Testis (tissue), 3 donors: Measurements from ENCODE around the gene RIMKLA. TPM values are rescaled to one million over a fixed set of nuclear protein-coding genes. Genes with fewer than 3 reads are reported as not detected.

ENCODE experiments used
- DNase-seq: peaks from one replicate; pipeline ENCODE4 v3.0.0-alpha.2; 2019
- H3K27ac ChIP-seq, 2 donors: fragments of 200-600 bp; sonication (generic); one replicate each; pipeline ENCODE4 v1.5.1; 2019
- H3K27me3 ChIP-seq: fragments of 200-600 bp; sonication (generic); one replicate; pipeline ENCODE4 v1.5.1; 2019
- H3K36me3 ChIP-seq: fragments of 200-600 bp; sonication (generic); one replicate; pipeline ENCODE4 v1.5.1; 2017; ENCODE audit warnings: low read depth; ENCODE audit errors: missing control alignments
- H3K4me1 ChIP-seq: fragments of 200-600 bp; sonication (generic); one replicate; pipeline ENCODE4 v1.5.1; 2019
- H3K4me3 ChIP-seq, 2 donors: fragments of 200-600 bp; sonication (generic); one replicate each; pipeline ENCODE4 v1.5.1; 2017 to 2019
- H3K9me3 ChIP-seq: fragments of 200-600 bp; sonication (generic); one replicate; pipeline ENCODE4 v1.5.1; 2017
- POLR2A ChIP-seq: fragments of 450-650 bp; IDR thresholded peaks from one replicate; pipeline ENCODE4 v1.6.1; 2017; ENCODE audit warnings: antibody characterized with exemption, mild to moderate bottlenecking, moderate library complexity
- WGBS, 2 donors: methylation state at CpG; one replicate each; pipeline ENCODE4 v1.1.5; 2018; 5-methylcytosine and 5-hydroxymethylcytosine counted together
- intact Hi-C: fragments of 100-400 bp; cut with DNase I; formaldehyde crosslinking; loops from one replicate; pipeline ENCODE4 v1.15.1; 2023; ENCODE audit warnings: low total_unique reads
- polyA plus RNA-seq: library from polyadenylated mRNA; stranded (reverse); fragments of 350-450 nt; fragmentation: Illumina TruSeq; extraction: RNeasy Lipid Tissue Mini Kit (QIAGEN cat#74804); gene quantifications from one replicate; pipeline ENCODE4 v1.2.3, GENCODE V29; 2014; ENCODE audit warnings: low read depth, low replicate concordance; ENCODE audit not compliant: insufficient read depth
- total RNA-seq, 2 donors: library from RNA; depleted of rRNA; stranded (reverse); fragments of >200 nt; gene quantifications; one replicate each; pipeline ENCODE4 v1.2.3, GENCODE V29; 2016
- TF ChIP-seq, protein P1 (sequence below), 3 experiments: fragments of 450-650 bp in 2 of 3; fragments of 200-600 bp in 1 of 3; sonication (generic) in 1 of 3; IDR thresholded peaks; one replicate each; pipeline ENCODE4 v1.5.1; 2016 to 2019; ENCODE audit warnings: antibody characterized with exemption in 3 of 3, mild to moderate bottlenecking in 2 of 3, moderate library complexity in 1 of 3

RIMKLA gene
- total and polyA plus RNA-seq, 3 donors from 2014 or later = 2.2 to 2.6 (median 2.4) TPM

DNA sequence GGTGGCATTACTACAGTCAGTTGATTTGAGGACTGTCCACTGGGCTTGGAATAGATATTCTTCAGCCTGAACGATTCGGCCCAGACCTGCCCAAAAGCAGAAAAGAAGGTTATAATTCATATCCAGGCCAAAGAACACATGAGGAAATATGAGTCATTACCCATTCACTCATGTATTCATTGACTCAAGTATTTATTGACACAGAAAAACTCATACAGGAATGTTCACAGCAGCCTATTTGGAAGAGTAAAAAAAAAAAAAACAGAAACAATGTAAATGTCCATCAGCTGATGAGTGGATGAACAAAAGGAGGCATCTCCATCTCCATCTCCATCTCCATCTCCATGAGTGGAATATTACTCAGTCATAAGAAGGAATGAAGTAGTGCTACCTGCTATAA, 59.3 kb downstream of the RIMKLA start:
- 80 to 96% methylated on average over 2 of the region's 2 CpGs for WGBS, 2 donors
- no peaks in the 10 kb centered on the region for H3K36me3 ChIP-seq
- H3K4me3 ChIP-seq = no peak overlapping the region
- no peaks in the 10 kb centered on the region for H3K27me3 ChIP-seq
- intact Hi-C loops = no loop called here
- H3K9me3 ChIP-seq = no peaks in the 10 kb centered on the region
- no peak overlapping the region for H3K27ac ChIP-seq
- no peak for DNase-seq
- no peaks in the 10 kb centered on the region for H3K4me1 ChIP-seq
- TF ChIP-seq POLR2A = no peak
- TF ChIP-seq, protein P1, sequence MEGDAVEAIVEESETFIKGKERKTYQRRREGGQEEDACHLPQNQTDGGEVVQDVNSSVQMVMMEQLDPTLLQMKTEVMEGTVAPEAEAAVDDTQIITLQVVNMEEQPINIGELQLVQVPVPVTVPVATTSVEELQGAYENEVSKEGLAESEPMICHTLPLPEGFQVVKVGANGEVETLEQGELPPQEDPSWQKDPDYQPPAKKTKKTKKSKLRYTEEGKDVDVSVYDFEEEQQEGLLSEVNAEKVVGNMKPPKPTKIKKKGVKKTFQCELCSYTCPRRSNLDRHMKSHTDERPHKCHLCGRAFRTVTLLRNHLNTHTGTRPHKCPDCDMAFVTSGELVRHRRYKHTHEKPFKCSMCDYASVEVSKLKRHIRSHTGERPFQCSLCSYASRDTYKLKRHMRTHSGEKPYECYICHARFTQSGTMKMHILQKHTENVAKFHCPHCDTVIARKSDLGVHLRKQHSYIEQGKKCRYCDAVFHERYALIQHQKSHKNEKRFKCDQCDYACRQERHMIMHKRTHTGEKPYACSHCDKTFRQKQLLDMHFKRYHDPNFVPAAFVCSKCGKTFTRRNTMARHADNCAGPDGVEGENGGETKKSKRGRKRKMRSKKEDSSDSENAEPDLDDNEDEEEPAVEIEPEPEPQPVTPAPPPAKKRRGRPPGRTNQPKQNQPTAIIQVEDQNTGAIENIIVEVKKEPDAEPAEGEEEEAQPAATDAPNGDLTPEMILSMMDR (IDR thresholded peaks at IDR 0.05) = no peak

DNA sequence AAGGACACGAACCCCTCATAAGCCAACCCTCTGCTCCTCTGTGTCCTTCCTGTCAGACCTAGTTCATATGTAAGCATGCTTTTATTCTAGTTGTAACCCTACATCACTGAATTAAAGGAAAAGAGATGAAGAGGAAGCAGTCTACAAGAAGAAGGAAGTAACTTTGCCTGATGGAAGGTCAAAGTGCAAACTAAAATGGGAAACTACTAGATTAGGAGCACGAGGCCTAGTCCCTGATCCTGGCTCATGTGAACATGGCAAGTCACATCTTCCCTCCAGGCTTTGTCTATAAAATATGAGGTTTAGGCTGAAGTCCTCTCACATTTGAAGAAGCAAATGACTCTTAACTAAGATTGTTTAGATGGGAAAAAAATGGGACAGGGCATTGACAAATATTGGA, 62.1 kb downstream of the RIMKLA start:
- Histone ChIP-seq H3K9me3 (no peaks in the 10 kb centered on the region), H3K36me3 (no peaks in the 10 kb centered on the region), H3K4me1 (no peaks in the 10 kb centered on the region), H3K27ac (no peak overlapping the region), H3K4me3 (no peak overlapping the region), H3K27me3 (no peaks in the 10 kb centered on the region)
- DNase-seq = no peak
- TF ChIP-seq, protein P1 (IDR thresholded peaks at IDR 0.05) = no peak
- no peak for TF ChIP-seq POLR2A
- WGBS, 2 donors = 57 to 58% methylated on average over 2 of the region's 2 CpGs
- intact Hi-C loops = no loop called here

GRCh38 chr1:42449256-42449655, 68.7 kb downstream of the RIMKLA start:
- H3K27me3 ChIP-seq = no peaks in the 10 kb centered on the region
- no peaks in the 10 kb centered on the region for H3K36me3 ChIP-seq
- no peaks in the 10 kb centered on the region for H3K4me1 ChIP-seq
- no peak for DNase-seq
- H3K27ac ChIP-seq = no peak overlapping the region
- intact Hi-C loops = no loop called here
- H3K9me3 ChIP-seq = no peaks in the 10 kb centered on the region
- no peak overlapping the region for H3K4me3 ChIP-seq
- TF ChIP-seq, protein P1 (IDR thresholded peaks at IDR 0.05) = no peak
- TF ChIP-seq POLR2A = no peak

GRCh38 chr1:42450061-42450460, 69.5 kb downstream of the RIMKLA start:
- Histone ChIP-seq H3K27ac (no peak overlapping the region), H3K36me3 (no peaks in the 10 kb centered on the region), H3K4me1 (no peaks in the 10 kb centered on the region), H3K9me3 (no peaks in the 10 kb centered on the region), H3K4me3 (no peak overlapping the region), H3K27me3 (no peaks in the 10 kb centered on the region)
- 74 to 82% methylated on average over 1 of the region's 1 CpG for WGBS, 2 donors
- intact Hi-C loops = no loop called here
- no peak for DNase-seq
- no peak for TF ChIP-seq POLR2A
- TF ChIP-seq, protein P1 (IDR thresholded peaks at IDR 0.05) = no peak

DNA sequence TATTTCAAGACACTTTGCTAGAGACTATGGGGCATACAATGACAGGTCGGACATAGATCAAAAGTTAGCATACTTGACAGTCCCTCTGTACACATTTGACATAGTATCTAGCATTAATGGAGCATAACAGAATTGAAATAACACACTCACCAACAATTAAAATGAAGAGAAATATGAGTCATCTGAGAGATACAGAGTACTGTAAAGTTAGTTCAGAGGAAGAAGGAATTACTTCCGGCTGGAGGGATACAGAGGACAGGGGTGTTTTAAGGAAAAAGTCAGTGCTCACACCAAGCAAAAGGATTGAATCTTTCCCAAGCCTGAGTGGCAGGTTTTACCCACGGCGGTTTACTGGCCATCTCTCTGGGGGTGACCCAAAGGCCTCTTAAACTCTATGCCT, 72.8 kb downstream of the RIMKLA start:
- 73 to 82% methylated on average over 4 of the region's 4 CpGs for WGBS, 2 donors
- TF ChIP-seq, protein P1 (IDR thresholded peaks at IDR 0.05) = no peak
- TF ChIP-seq POLR2A = no peak
- H3K27ac ChIP-seq = no peak overlapping the region
- intact Hi-C loops = no loop called here
- H3K9me3 ChIP-seq = no peaks in the 10 kb centered on the region
- peaks cover 4% of the 10 kb centered on the region for H3K4me1 ChIP-seq
- H3K27me3 ChIP-seq = no peaks in the 10 kb centered on the region
- no peak overlapping the region for H3K4me3 ChIP-seq
- H3K36me3 ChIP-seq = no peaks in the 10 kb centered on the region
- no peak for DNase-seq
